ENCODE results near the gene C13orf46. TPM values are rescaled to one million over a fixed set of nuclear protein-coding genes. Genes with fewer than 3 reads are reported as not detected.

C13orf46 gene
- total and polyA plus RNA-seq, 4 donors, result 0.10 to 0.17 TPM; not detected in 2

DNA sequence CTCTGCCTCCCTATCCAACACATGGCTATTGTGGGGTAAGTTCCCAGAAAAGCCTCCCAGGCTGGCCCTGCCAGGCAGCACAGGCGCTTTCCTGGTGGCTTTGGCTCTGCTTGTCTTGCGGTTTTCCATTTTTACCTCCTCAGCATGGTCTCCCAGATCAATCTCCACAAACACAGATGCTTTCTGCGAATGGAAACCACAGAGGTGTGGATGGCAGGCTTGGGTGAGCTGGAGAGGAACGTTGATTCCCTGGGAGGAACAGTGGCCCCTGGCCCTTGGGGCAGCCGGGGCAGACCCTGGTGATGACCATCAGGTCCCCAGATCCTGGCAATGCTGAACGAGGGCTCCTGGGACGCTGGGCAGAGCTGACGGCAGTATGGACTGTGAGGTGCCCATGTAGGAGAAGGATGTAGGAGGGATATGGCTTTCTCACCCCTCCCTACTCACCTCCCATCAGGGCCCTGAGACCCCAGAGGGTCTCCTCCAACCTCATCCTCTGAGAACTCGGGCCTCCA lies 6.6 kb downstream of the C13orf46 start:
- no peaks in the 10 kb centered on the region for H3K9me3 ChIP-seq (ENCODE audit: control insufficient read depth in 4 of 4, low read length in 3 of 4)
- DNase-seq (ENCODE audit: low spot score), result no peak
- H3K27ac ChIP-seq (ENCODE audit: low read depth in 1 of 2, low read length in 2 of 2), result no peak overlapping the region
- no peaks in the 10 kb centered on the region for H3K27me3 ChIP-seq (ENCODE audit: control insufficient read depth in 4 of 4, insufficient read depth in 4 of 4, low read length in 3 of 4)
- H3K9ac ChIP-seq (ENCODE audit: low read depth in 1 of 2, low read length in 2 of 2), result no peak overlapping the region
- WGBS, result 88% methylated on average over 9 of the region's 9 CpGs
- H3K4me1 ChIP-seq (ENCODE audit: control insufficient read depth in 4 of 4, insufficient read depth in 4 of 4, low read length in 3 of 4), result peaks cover 10 to 20% (median 15%) of the 10 kb centered on the region in 4 donors
- no peak overlapping the region for H3K4me3 ChIP-seq (ENCODE audit: low read depth in 1 of 3, low read length in 3 of 3)
- TF ChIP-seq HNF4G (IDR thresholded peaks at IDR 0.05), result no peak
- TF ChIP-seq ATF3 (IDR thresholded peaks at IDR 0.05), result no peak
- TF ChIP-seq NR2F2 (IDR thresholded peaks at IDR 0.05), result no peak
- TF ChIP-seq FOXA2 (IDR thresholded peaks at IDR 0.05), result no peak
- no peak for TF ChIP-seq ZBTB33 (IDR thresholded peaks at IDR 0.05)
- no peak for TF ChIP-seq RAD21 (IDR thresholded peaks at IDR 0.05)
- no peak for TF ChIP-seq MAX (IDR thresholded peaks at IDR 0.05)
- TF ChIP-seq JUND (IDR thresholded peaks at IDR 0.05), result no peak
- no peak for TF ChIP-seq SP1 (IDR thresholded peaks at IDR 0.05)
- TF ChIP-seq, protein P1, sequence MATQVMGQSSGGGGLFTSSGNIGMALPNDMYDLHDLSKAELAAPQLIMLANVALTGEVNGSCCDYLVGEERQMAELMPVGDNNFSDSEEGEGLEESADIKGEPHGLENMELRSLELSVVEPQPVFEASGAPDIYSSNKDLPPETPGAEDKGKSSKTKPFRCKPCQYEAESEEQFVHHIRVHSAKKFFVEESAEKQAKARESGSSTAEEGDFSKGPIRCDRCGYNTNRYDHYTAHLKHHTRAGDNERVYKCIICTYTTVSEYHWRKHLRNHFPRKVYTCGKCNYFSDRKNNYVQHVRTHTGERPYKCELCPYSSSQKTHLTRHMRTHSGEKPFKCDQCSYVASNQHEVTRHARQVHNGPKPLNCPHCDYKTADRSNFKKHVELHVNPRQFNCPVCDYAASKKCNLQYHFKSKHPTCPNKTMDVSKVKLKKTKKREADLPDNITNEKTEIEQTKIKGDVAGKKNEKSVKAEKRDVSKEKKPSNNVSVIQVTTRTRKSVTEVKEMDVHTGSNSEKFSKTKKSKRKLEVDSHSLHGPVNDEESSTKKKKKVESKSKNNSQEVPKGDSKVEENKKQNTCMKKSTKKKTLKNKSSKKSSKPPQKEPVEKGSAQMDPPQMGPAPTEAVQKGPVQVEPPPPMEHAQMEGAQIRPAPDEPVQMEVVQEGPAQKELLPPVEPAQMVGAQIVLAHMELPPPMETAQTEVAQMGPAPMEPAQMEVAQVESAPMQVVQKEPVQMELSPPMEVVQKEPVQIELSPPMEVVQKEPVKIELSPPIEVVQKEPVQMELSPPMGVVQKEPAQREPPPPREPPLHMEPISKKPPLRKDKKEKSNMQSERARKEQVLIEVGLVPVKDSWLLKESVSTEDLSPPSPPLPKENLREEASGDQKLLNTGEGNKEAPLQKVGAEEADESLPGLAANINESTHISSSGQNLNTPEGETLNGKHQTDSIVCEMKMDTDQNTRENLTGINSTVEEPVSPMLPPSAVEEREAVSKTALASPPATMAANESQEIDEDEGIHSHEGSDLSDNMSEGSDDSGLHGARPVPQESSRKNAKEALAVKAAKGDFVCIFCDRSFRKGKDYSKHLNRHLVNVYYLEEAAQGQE (IDR thresholded peaks at IDR 0.05), result no peak
- TF ChIP-seq EGR1 (IDR thresholded peaks at IDR 0.05; ENCODE audit: low read depth in 2 of 2), result no peak
- TF ChIP-seq TAF1 (conservative IDR thresholded peaks at IDR 0.05), result no peak
- TF ChIP-seq FOXA1 (IDR thresholded peaks at IDR 0.05), result no peak
- no peak for TF ChIP-seq HNF4A (conservative IDR thresholded peaks at IDR 0.05)
- TF ChIP-seq, protein P2, sequence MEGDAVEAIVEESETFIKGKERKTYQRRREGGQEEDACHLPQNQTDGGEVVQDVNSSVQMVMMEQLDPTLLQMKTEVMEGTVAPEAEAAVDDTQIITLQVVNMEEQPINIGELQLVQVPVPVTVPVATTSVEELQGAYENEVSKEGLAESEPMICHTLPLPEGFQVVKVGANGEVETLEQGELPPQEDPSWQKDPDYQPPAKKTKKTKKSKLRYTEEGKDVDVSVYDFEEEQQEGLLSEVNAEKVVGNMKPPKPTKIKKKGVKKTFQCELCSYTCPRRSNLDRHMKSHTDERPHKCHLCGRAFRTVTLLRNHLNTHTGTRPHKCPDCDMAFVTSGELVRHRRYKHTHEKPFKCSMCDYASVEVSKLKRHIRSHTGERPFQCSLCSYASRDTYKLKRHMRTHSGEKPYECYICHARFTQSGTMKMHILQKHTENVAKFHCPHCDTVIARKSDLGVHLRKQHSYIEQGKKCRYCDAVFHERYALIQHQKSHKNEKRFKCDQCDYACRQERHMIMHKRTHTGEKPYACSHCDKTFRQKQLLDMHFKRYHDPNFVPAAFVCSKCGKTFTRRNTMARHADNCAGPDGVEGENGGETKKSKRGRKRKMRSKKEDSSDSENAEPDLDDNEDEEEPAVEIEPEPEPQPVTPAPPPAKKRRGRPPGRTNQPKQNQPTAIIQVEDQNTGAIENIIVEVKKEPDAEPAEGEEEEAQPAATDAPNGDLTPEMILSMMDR (IDR thresholded peaks at IDR 0.05; ENCODE audit: low read depth, low read length, missing input control), result no peak
- no peak for TF ChIP-seq GABPA (IDR thresholded peaks at IDR 0.05 in 1 of 2, conservative IDR thresholded peaks at IDR 0.05 in 1 of 2)
- TF ChIP-seq YY1 (IDR thresholded peaks at IDR 0.05), result no peak
- no peak for TF ChIP-seq RXRA (IDR thresholded peaks at IDR 0.05)
- H3K36me3 ChIP-seq (ENCODE audit: control insufficient read depth in 4 of 4, insufficient read depth in 3 of 4, low read depth in 1 of 4, low read length in 3 of 4), result no peaks in the 10 kb centered on the region
